ENCODE data around the gene RASGEF1B. TPM values are rescaled to one million over a fixed set of nuclear protein-coding genes. Genes with fewer than 3 reads are reported as not detected.
"Not testable (repeated sequence)": the region's sequence is repeated elsewhere in the genome, so short reads cannot be mapped to it uniquely, and the experiment has no call there.

The RASGEF1B gene
- total RNA-seq, 2 experiments from 2014 or later, result 69.4 to 73.1 TPM

DNA sequence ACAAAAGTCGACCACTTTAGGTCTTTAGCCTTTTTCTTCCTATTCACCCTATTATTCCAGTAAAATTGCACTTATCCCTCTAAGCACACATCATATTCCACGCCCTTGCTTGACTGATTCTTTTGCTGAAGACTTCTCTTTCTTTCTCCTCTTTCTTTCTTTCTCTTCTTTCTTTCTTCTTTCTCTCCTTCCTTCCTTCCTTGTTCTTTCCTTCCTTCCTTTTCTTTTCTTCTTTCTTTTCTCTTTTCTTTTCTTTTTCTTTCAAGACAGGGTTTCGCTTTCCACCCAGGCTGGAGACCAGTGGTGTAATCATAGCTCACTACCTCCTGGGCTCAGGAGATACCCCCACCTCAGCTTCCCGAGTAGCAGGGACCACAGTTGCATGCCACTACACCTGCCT lies 61.9 kb downstream of the RASGEF1B start:
- DNase-seq (no peak), ATAC-seq (ENCODE audit: poor library complexity) (no peak)
- ChIA-PET POLR2A (no interaction called here), CTCF (no interaction called here)
- Histone ChIP-seq H3K27ac (ENCODE audit: low read depth in 1 of 2, low read length in 2 of 2) (no peak overlapping the region), H3K36me3 (ENCODE audit: insufficient read depth, low read length) (no peaks in the 10 kb centered on the region), H3K9me3 (ENCODE audit: control insufficient read depth in 1 of 2, insufficient read depth in 1 of 2, low read length in 2 of 2) (no peaks in the 10 kb centered on the region), H3K4me1 (ENCODE audit: insufficient read depth, low read length) (no peaks in the 10 kb centered on the region), H3K4me3 (ENCODE audit: low read length) (no peak overlapping the region), H3K27me3 (ENCODE audit: control insufficient read depth in 1 of 2, insufficient read depth in 2 of 2, low read length in 2 of 2) (no peaks in the 10 kb centered on the region)
- Mint-ChIP-seq H3K4me1 (ENCODE audit: low read depth) (peaks cover 4% of the 10 kb centered on the region), H3K27me3 (no peaks in the 10 kb centered on the region), H3K9me3 (no peaks in the 10 kb centered on the region), H3K4me3 (no peak overlapping the region), H3K36me3 (ENCODE audit: low read depth) (no peaks in the 10 kb centered on the region), H3K27ac (no peak overlapping the region)
- intact Hi-C loops (cut with DNase I, micrococcal nuclease), result loop anchor here (5.0 to 10.0 kb wide), 3 partner anchors 57 to 955 kb away; no protein-coding TSS in a partner anchor
- TF ChIP-seq, protein P1, sequence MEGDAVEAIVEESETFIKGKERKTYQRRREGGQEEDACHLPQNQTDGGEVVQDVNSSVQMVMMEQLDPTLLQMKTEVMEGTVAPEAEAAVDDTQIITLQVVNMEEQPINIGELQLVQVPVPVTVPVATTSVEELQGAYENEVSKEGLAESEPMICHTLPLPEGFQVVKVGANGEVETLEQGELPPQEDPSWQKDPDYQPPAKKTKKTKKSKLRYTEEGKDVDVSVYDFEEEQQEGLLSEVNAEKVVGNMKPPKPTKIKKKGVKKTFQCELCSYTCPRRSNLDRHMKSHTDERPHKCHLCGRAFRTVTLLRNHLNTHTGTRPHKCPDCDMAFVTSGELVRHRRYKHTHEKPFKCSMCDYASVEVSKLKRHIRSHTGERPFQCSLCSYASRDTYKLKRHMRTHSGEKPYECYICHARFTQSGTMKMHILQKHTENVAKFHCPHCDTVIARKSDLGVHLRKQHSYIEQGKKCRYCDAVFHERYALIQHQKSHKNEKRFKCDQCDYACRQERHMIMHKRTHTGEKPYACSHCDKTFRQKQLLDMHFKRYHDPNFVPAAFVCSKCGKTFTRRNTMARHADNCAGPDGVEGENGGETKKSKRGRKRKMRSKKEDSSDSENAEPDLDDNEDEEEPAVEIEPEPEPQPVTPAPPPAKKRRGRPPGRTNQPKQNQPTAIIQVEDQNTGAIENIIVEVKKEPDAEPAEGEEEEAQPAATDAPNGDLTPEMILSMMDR (IDR thresholded peaks at IDR 0.05), result no peak

DNA sequence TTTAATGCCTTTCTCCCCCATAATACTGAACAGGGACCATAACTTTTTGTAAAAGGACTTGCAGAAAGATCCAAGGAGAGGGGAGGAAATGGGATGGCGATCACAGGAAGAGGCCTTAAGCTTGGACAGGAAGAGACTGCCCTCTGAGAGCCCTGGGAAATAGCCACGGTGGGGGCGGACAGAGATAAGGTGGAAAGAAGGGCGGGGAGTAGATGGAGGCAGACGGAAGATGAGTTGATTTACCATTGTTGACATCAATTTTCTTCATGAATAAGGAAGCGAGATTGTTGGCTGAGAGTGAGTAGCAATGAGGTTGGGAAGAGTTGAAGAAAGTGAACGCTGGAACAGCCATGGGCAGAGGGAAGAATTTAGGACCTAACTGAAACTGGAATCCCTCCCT lies 63.4 kb downstream of the RASGEF1B start:
- Histone ChIP-seq H3K4me1 (ENCODE audit: insufficient read depth, low read length) (no peaks in the 10 kb centered on the region), H3K27me3 (ENCODE audit: control insufficient read depth in 1 of 2, insufficient read depth in 2 of 2, low read length in 2 of 2) (no peaks in the 10 kb centered on the region), H3K9me3 (ENCODE audit: control insufficient read depth in 1 of 2, insufficient read depth in 1 of 2, low read length in 2 of 2) (no peaks in the 10 kb centered on the region), H3K4me3 (ENCODE audit: low read length) (no peak overlapping the region), H3K27ac (ENCODE audit: low read depth in 1 of 2, low read length in 2 of 2) (no peak overlapping the region), H3K36me3 (ENCODE audit: insufficient read depth, low read length) (no peaks in the 10 kb centered on the region)
- Mint-ChIP-seq H3K27me3 (no peaks in the 10 kb centered on the region), H3K36me3 (ENCODE audit: low read depth) (no peaks in the 10 kb centered on the region), H3K27ac (no peak overlapping the region), H3K9me3 (no peaks in the 10 kb centered on the region), H3K4me1 (ENCODE audit: low read depth) (peaks cover 4% of the 10 kb centered on the region), H3K4me3 (no peak overlapping the region)
- POLR2A ChIA-PET, result no interaction called here
- TF ChIP-seq, protein P1 (IDR thresholded peaks at IDR 0.05), result no peak
- CTCF ChIA-PET, result interaction anchor here (1.2 kb wide), 1 partner anchor 436 kb away, joined by 4 read pairs; no protein-coding TSS in a partner anchor
- ATAC-seq (ENCODE audit: poor library complexity) (no peak), DNase-seq (no peak)
- intact Hi-C loops (cut with DNase I, micrococcal nuclease), result loop anchor here (5.0 to 10.0 kb wide), 3 partner anchors 59 to 956 kb away; no protein-coding TSS in a partner anchor

GRCh38 chr4:81407726-81408125 lies 64.0 kb downstream of the RASGEF1B start:
- H3K9me3 Mint-ChIP-seq, result no peaks in the 10 kb centered on the region

DNA sequence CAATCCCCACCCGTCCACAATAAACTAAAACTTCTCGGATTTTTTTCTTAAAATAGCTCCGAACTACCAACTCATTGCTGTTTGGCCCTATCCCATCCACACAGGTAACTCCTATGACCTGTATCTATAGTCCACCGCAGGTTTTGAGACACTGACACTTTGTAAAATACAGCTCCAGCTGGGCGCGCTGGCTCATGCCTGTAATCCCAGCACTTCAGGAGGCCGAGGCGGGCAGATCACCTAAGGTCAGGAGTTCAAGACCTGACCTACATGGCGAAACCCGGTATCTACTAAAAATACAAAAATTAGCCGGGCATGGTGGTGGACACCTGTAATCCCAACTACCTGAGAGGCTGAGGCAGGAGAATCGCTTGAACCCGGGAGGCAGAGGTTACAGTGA lies 65.2 kb downstream of the RASGEF1B start:
- H3K4me3 ChIP-seq (ENCODE audit: low read length); DNase-seq; POLR2A ChIA-PET; ATAC-seq (ENCODE audit: poor library complexity); H3K36me3 Mint-ChIP-seq (ENCODE audit: low read depth); H3K4me1 ChIP-seq (ENCODE audit: insufficient read depth, low read length); H3K9me3 ChIP-seq (ENCODE audit: control insufficient read depth in 1 of 2, insufficient read depth in 1 of 2, low read length in 2 of 2); H3K4me3 Mint-ChIP-seq; H3K27ac Mint-ChIP-seq; H3K4me1 Mint-ChIP-seq (ENCODE audit: low read depth); H3K9me3 Mint-ChIP-seq; H3K27me3 Mint-ChIP-seq; H3K27me3 ChIP-seq (ENCODE audit: control insufficient read depth in 1 of 2, insufficient read depth in 2 of 2, low read length in 2 of 2); H3K27ac ChIP-seq (ENCODE audit: low read depth in 1 of 2, low read length in 2 of 2); H3K36me3 ChIP-seq (ENCODE audit: insufficient read depth, low read length): not testable (repeated sequence)
- intact Hi-C loops (cut with DNase I, micrococcal nuclease), result loop anchor here (1.0 to 10.0 kb wide), 7 partner anchors 58 to 958 kb away; no protein-coding TSS in a partner anchor
- CTCF ChIA-PET, result interaction anchor here (0.7 to 1.6 kb wide), 3 partner anchors 10 to 438 kb away, joined by 3 to 4 read pairs (median 3); no protein-coding TSS in a partner anchor

More at GRCh38 chr4:81407726-81408125, 64.0 kb downstream of the RASGEF1B start:
- Histone ChIP-seq H3K9me3 (ENCODE audit: control insufficient read depth in 1 of 2, insufficient read depth in 1 of 2, low read length in 2 of 2) (no peaks in the 10 kb centered on the region), H3K27me3 (ENCODE audit: control insufficient read depth in 1 of 2, insufficient read depth in 2 of 2, low read length in 2 of 2) (no peaks in the 10 kb centered on the region), H3K36me3 (ENCODE audit: insufficient read depth, low read length) (no peaks in the 10 kb centered on the region), H3K27ac (ENCODE audit: low read depth in 1 of 2, low read length in 2 of 2) (no peak overlapping the region), H3K4me1 (ENCODE audit: insufficient read depth, low read length) (no peaks in the 10 kb centered on the region), H3K4me3 (ENCODE audit: low read length) (no peak overlapping the region)
- no peak for DNase-seq
- Mint-ChIP-seq H3K4me1 (ENCODE audit: low read depth) (peaks cover 4% of the 10 kb centered on the region), H3K27me3 (no peaks in the 10 kb centered on the region), H3K36me3 (ENCODE audit: low read depth) (no peaks in the 10 kb centered on the region), H3K4me3 (no peak overlapping the region), H3K27ac (no peak overlapping the region)
- TF ChIP-seq, protein P1 (IDR thresholded peaks at IDR 0.05), result no peak
- ATAC-seq (ENCODE audit: poor library complexity), result no peak
- intact Hi-C loops (cut with DNase I, micrococcal nuclease), result loop anchor here (2.0 to 10.0 kb wide), 5 partner anchors 57 to 957 kb away; no protein-coding TSS in a partner anchor
- POLR2A ChIA-PET, result no interaction called here
- CTCF ChIA-PET, result interaction anchor here (1.2 kb wide), 1 partner anchor 437 kb away, joined by 4 read pairs; no protein-coding TSS in a partner anchor
